GM19099 (cell line): ENCODE results near the gene STK32A.

ENCODE experiments used
- POLR2A ChIP-seq: IDR thresholded peaks from 3 replicates; pipeline ENCODE4 v1.6.1; 2011; ENCODE audit warnings: low read depth; ENCODE audit not compliant: insufficient read length; ENCODE audit errors: extremely low read depth

The STK32A gene

GRCh38 chr5:147410496-147411358 is 175.9 kb downstream of the STK32A start:
- no peak for TF ChIP-seq POLR2A

GRCh38 chr5:147411359-147412319 is 176.8 kb downstream of the STK32A start:
- no peak for TF ChIP-seq POLR2A

- TF ChIP-seq POLR2A: no peak
Observed at GRCh38 chr5:147412561-147412960, 177.7 kb downstream of the STK32A start.

- no peak for TF ChIP-seq POLR2A
Observed at GRCh38 chr5:147413266-147413665, 178.4 kb downstream of the STK32A start.

- no peak for TF ChIP-seq POLR2A
Observed at GRCh38 chr5:147415651-147416050, 180.8 kb downstream of the STK32A start.

GRCh38 chr5:147417135-147417813 is 182.4 kb downstream of the STK32A start:
- no peak for TF ChIP-seq POLR2A

- TF ChIP-seq POLR2A: no peak
Observed at GRCh38 chr5:147418613-147419012, 183.8 kb downstream of the STK32A start.

- TF ChIP-seq POLR2A: no peak
Observed at GRCh38 chr5:147426640-147427327, 192.0 kb downstream of the STK32A start.

GRCh38 chr5:147427521-147428401 is 192.9 kb downstream of the STK32A start:
- TF ChIP-seq POLR2A: no peak

- TF ChIP-seq POLR2A: no peak
Observed at GRCh38 chr5:147430628-147431027, 195.8 kb downstream of the STK32A start.

GRCh38 chr5:147431586-147431985 is 196.8 kb downstream of the STK32A start:
- TF ChIP-seq POLR2A: no peak

- no peak for TF ChIP-seq POLR2A
Observed at GRCh38 chr5:147432323-147432722, 197.5 kb downstream of the STK32A start.

- no peak for TF ChIP-seq POLR2A
Observed at GRCh38 chr5:147434049-147434448, 199.2 kb downstream of the STK32A start.
